ENCODE measurements around the gene KRTAP5-3.

KRTAP5-3 gene

DNA sequence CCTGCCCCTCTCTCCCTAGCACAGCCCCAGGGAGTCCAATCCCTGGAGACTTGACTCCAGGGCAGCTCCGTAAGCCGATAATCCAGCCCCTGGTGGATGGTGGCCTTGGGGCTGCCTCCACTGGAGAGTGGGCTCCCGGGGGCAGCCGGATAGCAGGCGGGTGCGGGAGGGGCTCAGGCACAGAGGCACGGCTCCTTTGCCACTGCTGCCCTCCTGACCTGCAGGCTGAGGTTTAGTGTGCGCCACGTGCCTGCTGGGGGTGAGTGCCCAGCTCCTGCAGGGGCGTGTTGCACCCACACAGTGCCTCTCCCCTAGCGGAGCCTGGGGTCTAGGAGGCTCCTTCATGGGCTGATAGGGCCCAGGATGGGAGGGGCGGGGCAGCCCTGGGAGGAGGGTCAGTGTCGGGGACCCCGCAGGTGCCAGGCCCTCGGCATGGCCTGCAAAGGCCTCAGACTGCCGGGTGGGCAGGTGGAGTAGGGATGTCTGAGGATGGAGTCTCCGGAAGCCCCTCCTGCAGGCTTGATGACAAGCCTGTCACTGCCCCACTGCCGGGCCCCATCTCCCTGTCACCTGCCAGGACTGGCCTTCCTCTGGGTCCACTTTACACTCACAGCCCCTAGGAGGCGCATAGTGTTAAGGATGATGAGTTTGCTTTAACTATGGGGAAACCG lies 41.7 kb downstream of the KRTAP5-3 start:
- DNase-seq (ENCODE audit: low spot score): no peak
- no peak overlapping the region for H3K27ac ChIP-seq
- TF ChIP-seq, protein P1, sequence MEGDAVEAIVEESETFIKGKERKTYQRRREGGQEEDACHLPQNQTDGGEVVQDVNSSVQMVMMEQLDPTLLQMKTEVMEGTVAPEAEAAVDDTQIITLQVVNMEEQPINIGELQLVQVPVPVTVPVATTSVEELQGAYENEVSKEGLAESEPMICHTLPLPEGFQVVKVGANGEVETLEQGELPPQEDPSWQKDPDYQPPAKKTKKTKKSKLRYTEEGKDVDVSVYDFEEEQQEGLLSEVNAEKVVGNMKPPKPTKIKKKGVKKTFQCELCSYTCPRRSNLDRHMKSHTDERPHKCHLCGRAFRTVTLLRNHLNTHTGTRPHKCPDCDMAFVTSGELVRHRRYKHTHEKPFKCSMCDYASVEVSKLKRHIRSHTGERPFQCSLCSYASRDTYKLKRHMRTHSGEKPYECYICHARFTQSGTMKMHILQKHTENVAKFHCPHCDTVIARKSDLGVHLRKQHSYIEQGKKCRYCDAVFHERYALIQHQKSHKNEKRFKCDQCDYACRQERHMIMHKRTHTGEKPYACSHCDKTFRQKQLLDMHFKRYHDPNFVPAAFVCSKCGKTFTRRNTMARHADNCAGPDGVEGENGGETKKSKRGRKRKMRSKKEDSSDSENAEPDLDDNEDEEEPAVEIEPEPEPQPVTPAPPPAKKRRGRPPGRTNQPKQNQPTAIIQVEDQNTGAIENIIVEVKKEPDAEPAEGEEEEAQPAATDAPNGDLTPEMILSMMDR (IDR thresholded peaks at IDR 0.05): no peak
- H3K4me3 ChIP-seq: no peak overlapping the region

DNA sequence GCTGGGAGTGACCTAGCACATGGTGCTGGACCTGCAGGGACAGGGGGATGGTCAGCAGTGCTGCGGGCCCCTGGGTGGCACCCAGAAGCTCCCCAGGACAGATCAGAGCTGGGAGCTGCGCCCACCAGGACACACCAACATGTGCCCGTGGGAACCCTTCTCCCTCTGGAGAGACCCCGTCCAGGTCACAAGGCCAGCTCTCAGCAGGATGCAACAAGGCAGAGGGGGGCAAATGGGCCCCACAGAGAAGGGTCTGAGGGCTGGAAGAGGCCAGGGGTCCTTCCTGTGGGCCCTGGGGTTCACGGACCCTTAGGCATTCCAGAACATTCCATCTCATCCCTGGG lies 42.4 kb downstream of the KRTAP5-3 start:
- no peak overlapping the region for H3K4me3 ChIP-seq
- TF ChIP-seq, protein P1 (IDR thresholded peaks at IDR 0.05): no peak
- no peak for DNase-seq (ENCODE audit: low spot score)
- peak overlapping the region in 1 of 2 donors; percentile 1 for H3K27ac ChIP-seq

DNA sequence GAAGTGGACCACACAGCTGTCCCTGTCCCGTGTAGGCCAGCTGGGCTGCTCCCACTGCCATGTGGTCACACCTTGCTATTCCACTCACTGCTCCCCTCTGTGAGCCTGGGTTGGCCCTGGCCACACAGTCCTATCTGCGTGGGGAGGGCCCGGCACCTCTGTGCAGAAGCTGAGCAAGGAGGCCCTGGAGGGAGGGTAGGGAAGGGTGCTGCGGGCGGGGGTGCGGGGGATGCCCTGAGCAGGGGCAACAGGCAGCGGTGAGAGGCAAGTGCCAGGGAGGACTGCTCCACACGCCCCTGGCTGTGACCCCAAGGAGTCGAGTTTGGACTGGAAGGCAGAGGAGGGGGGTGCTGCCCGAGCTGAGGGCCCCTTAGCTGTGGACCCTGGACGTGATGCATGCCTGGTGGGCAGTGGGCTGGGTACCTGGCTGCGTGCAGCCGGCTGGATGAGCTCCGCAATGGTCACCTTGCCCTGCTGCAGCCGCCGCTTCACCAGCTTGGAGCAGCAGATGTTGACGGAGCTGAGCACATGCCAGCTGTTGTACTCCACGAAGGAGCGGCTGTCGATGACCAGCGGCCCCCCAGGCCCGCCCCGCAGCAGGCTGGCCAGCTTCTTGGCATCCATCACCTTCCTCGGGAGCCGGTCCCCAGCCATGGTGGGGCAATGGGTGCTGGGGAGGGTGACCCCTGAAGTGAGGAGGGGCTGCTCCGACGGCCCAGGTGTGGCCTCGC lies 42.9 kb downstream of the KRTAP5-3 start:
- Histone ChIP-seq H3K4me3 (no peak overlapping the region), H3K27ac (peak overlapping the region; percentile 21 to 69)
- TF ChIP-seq, protein P1 (IDR thresholded peaks at IDR 0.05): no peak
- DNase-seq (ENCODE audit: low spot score): no peak

DNA sequence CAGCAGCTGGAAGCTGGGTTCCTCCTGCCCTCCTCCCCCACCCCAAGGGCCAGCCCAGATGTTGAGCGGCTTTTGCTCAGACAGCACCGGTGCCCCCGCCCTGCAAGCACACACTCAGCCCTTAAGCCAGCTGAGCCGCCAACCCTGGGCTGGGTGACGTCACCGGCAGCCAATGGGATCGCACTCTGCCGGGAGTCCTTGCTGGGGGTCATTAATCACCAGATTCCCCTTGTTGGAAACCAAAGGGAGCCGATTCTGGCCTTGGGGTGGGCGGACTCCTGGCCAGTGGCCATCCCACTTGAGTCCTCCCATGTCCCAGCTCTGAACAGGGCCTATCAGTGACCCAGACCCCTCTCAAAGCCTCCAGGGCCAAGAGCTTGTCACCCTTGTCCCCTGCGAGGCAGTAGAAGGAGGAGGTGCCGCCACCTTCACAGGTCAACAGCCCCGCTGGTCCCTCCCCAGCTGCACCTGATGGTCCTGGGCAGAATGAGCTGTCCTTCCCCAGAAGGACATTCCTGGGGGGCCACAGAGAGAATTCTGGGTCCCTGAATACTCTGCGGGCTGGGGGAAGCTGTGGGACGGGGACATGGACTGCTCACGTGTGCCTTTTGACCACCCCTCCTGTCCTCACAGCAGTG lies 43.6 kb downstream of the KRTAP5-3 start:
- H3K27ac ChIP-seq: peak overlapping the region; percentile 21 to 69
- no peak for DNase-seq (ENCODE audit: low spot score)
- TF ChIP-seq, protein P1 (IDR thresholded peaks at IDR 0.05): no peak
- H3K4me3 ChIP-seq: no peak overlapping the region

DNA sequence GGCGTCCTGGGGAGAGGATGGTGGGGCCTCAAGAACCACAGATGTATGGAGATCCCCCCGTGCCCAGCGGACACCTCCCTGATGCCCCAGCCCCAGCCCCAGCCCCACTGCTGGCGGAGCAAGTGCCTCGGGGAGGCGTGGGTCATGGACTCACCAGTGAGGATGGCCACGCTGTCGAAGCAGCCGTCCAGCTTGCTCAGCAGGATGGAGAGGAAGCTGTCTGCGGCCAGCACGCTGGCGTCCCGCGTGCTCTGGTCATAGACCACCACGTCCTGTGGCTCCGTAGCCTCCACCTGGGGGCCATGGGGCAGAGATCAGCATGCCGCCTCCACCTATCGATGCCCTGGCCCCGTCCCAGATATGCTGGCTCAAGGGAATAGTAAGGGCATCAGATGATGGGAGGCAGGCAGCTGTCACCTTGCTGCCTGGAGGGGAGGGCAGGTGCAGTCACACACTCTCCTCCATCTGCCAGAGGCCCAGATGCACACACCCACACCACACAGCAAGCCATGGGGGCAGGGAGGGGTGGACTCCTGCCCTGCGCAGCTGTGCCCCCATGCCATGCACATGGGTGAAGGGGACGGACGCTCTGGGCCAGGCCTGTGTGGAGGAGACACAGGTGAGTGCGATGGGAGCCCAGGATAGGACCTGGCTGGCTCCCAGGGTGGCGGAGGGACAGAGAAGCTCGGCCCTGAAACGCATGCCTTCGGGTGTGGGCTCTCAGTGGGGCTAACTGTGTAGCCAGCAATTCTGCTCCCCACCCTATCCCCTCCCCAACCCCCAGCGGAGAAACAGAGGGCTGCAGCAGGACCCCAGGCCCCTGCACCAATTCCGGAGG lies 44.3 kb downstream of the KRTAP5-3 start:
- no peak overlapping the region for H3K4me3 ChIP-seq
- H3K27ac ChIP-seq: peak overlapping the region in 1 of 2 donors; percentile 69
- TF ChIP-seq, protein P1 (IDR thresholded peaks at IDR 0.05): no peak
- DNase-seq (ENCODE audit: low spot score): no peak

DNA sequence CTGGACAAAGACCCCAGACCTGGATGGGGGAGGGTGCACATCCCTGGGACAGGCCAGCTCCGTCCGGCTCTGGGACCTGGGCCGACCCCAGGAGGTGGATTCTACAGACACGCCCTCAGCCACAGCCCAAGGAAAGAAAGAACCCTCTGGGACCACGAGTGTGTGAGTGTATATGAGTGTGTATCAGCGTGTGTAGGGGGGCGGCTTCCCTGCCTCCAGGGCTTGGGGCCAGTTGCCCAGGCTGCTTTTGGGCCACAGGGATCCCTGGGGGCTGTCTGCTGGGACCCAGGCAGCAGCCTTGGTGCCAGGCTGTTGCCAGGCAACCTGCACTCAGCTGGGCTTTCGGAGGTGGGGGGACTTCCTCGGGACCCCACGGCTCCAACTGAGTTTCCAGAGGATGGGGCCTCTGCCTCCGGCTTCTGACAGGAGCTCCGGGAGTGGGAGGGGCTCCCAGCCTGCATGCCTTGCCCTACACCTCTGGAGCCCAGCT lies 45.1 kb downstream of the KRTAP5-3 start:
- DNase-seq (ENCODE audit: low spot score): no peak
- TF ChIP-seq, protein P1 (IDR thresholded peaks at IDR 0.05): no peak
- no peak overlapping the region for H3K4me3 ChIP-seq
- peak overlapping the region in 1 of 2 donors; percentile 69 for H3K27ac ChIP-seq

Data from coronary artery (tissue), 2 donors.